NCI-H2227 (cell line): ENCODE measurements around the gene SELENOH.
"Not testable (repeated sequence)": the region's sequence is repeated elsewhere in the genome, so short reads cannot be mapped to it uniquely, and the experiment has no call there.

Experiments used
- DNase-seq: peaks from one replicate; lab custom pipeline; 2025; ENCODE audit not compliant: unreplicated experiment; lab: John Stamatoyannopoulos, UW

Gene SELENOH

DNA sequence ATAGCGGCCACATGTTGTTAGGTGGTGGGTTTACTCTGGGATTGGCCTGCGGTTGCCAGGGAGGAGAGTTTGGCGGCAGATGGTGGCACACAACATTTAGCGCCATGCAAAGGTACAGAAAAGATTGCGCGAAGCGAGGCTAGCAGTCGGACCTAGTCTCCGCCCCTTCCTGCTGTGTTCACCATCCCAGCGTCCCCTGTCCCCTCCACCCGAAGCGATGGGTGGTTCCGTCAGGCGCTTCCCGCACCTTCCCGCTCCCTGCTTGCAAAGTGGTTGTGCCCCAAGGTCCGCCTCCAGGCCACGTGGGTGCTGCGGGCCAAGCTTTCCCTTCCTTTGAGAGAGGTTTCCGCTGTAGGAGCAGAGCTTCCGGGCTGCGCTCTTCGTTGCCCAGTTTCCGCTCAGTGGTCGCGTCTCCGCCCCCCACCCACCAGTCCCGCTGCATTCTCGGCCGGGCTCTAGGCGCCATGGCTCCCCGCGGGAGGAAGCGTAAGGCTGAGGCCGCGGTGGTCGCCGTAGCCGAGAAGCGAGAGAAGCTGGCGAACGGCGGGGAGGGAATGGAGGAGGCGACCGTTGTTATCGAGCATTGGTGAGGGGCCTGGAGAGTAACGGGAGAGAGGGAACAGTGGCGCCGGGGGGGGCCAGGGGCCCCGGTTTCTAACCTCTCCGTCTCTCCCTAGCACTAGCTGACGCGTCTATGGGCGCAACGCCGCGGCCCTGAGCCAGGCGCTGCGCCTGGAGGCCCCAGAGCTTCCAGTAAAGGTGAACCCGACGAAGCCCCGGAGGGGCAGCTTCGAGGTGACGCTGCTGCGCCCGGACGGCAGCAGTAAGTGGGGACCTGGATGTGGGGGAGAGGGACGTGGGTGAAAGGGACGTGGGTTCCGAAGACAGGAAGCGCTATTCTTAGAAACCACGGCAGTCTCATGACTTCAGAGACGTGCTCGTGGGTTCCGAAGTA lies at the start of gene SELENOH:
Gene SELENOH (plus strand): TSS at position 360 of the 955 bp plus-strand sequence. CDS start 105 bp downstream, at position 465.
- peak; percentile 98 for DNase-seq

DNA sequence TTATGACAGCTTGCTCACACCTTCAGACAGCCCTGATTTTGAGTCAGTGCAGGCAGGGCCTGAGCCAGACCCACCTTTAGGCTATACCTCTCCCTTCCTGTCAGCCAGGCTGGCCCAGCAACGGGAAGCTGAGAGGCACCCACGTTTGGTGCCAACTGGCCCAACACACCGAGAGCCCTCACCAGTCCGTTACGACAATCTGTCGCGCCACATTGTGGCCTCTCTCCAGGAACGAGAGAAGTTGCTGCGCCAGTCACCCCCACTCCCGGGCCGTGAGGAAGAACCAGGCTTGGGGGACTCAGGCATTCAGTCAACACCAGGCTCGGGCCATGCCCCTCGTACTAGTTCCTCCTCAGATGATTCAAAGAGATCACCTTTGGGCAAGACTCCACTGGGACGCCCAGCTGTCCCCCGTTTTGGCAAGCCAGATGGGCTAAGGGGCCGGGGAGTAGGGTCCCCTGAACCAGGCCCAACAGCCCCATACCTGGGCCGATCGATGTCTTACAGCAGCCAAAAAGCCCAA lies 42.4 kb upstream of the SELENOH start:
- no peak for DNase-seq

GRCh38 chr11:57699813-57700212 lies 41.5 kb upstream of the SELENOH start:
- DNase-seq, result no peak

DNA sequence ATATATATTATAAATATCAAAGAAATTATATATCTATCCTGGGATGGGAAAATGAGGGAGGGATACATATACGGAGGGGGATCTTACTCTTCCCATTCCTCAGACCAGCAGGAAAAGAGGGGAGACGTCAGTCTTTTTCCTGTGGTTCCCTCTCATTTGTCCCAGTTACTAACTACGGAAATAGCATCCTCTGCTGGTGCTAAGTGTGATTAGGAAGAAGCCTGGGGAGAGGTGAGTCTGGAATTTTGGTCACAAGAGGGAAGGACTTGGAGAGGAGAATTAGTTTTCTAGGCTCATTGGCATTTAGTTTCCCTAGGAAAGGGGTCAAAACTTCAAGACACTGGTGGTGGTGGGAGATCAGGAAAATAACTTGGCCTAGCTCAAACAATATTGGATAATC lies 40.9 kb upstream of the SELENOH start:
- DNase-seq, result no peak

DNA sequence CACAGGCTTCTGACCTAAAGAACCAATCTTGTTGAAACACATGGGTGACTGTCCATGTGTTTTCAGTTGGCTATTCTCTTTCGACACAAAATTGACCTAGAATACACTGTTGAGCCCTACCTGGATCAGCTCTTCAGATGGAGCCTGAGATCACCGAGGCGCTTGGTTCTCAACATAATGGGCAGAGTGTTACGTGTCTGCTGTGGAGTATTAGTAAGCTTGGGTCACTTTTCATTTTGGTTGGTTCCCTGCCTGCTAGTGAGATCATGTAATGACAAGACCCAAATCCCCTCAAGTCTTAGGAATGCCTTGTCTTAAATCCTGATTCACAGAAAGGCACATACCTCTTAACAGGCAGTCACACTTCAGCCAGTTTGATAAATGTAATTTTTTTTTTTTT lies 38.0 kb upstream of the SELENOH start:
- no peak for DNase-seq

GRCh38 chr11:57704932-57705331 lies 36.4 kb upstream of the SELENOH start:
- no peak for DNase-seq

GRCh38 chr11:57705432-57705831 lies 35.9 kb upstream of the SELENOH start:
- DNase-seq, result not testable (repeated sequence)

DNA sequence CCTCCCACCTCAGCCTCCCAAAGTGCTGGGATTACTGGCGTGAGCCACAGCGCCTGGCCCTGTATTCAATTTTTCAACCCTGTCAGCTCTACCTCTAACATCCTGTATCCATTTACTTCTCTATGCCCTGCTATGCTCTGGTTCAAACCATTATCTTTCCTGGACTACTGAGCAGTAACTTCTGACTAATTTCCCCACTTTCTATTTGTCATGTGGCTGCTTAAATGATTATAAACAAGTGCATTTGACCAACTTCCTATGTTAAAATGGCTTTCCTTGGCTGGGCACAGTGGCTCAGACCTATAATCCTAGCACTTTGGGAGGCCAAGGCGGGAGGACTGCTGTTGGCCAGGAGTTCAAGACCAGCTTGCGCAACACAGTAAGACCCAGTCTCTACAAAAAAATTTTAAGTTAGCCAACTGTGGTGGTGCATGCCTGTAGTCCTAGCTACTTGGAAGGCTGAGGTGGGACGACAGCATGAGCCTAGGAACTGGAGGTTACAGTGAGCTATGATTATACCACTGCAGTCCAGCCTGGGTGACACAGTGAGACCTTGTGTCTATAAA lies 31.4 kb upstream of the SELENOH start:
- DNase-seq, result no peak

- peak; percentile 94 for DNase-seq
These were observed 29.7 kb upstream of the SELENOH start, which contains the start of gene MED19 for GRCh38 chr11:57711414-57712255. TSS of gene MED19 (minus strand) at chr11:57712215. CDS start at chr11:57712179, 36 bp downstream.

GRCh38 chr11:57712256-57713150 lies 28.8 kb upstream of the SELENOH start, which contains the start of gene TMX2:
TSS of gene TMX2 (plus strand) at chr11:57712593. CDS start at chr11:57712619, 26 bp downstream.
- peak; percentile 100 for DNase-seq

GRCh38 chr11:57713835-57714234 lies 27.5 kb upstream of the SELENOH start:
- no peak for DNase-seq

GRCh38 chr11:57716726-57717125 lies 24.6 kb upstream of the SELENOH start:
- not testable (repeated sequence) for DNase-seq

DNA sequence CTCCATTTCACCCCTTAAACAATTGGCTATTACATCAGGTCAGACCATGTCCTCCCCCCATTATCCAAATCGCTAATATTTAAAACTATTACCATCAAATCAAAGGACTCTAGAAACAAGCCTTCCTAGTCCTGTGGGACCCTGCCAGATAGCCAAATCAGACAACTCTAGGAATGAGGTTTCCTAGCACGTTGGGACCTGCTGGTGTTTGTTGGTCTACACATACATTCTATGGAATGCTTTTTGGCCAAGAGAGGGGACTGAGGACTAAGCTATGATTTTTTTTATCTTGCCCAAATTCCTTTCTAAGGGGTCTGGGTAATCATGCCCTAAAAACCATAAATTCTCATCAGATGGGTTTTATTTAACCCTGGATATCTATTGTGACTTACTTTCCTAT lies 14.1 kb upstream of the SELENOH start:
- no peak for DNase-seq

DNA sequence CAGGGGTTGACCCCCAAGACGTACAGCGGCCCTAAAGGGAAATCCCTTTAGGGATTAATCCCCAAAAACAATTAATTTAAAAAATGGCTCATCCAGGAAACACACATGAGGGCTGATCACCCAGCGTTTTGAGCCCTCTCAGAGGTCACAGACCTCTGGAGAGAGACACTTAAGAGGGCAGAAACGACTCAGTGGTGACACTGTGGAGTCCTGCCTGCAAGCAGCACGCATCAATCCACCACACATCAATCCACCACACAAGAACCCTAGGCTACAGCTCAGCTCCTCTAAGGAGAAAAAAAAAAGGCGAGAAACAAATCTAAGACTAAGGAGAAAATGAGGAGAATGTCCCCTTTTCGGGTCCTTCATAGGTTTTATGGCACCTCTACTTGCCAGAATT lies 12.5 kb upstream of the SELENOH start:
- DNase-seq, result no peak

DNA sequence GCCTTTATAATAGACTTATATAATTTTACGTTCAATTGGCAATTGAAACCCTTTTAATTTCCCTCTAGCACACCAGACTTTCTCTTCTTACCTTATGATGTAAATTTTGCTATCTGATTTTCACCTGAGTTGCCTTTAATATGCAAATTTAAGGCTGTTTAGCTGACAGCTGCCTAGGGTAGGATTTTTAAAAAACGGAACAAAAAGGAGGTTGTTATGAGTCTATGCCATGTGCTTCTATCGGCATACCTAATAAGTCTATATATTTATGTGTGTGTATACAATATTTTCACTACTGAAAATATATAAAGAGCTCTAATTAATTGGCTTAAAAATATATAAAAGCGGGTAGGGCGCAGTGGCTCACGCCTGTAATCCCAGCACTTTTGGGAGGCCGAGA lies 11.8 kb upstream of the SELENOH start:
- no peak for DNase-seq

DNA sequence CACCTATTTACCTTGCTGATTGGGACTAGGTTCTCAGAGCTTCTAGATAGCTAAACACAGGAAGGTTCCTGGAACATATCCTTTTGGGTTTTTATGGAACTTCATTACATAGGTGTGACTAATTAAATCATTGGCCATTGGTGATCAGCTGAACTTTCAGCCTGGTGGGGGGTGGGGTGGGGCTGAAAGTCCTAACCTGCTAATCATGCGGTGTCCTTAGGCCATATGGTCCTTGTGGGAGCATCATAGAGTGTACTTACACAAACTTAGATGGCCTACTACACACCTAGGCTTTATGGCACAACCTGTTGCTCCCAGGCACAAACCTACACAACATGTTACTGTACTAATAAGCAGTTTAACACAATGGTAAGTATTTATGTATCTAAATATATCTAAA lies 8.6 kb upstream of the SELENOH start:
- DNase-seq, result no peak

- DNase-seq, result no peak
These were observed 5.5 kb upstream of the SELENOH start for GRCh38 chr11:57735619-57736298.

- DNase-seq, result no peak
These were observed 779 bp downstream of the SELENOH start for GRCh38 chr11:57742087-57742452.

DNA sequence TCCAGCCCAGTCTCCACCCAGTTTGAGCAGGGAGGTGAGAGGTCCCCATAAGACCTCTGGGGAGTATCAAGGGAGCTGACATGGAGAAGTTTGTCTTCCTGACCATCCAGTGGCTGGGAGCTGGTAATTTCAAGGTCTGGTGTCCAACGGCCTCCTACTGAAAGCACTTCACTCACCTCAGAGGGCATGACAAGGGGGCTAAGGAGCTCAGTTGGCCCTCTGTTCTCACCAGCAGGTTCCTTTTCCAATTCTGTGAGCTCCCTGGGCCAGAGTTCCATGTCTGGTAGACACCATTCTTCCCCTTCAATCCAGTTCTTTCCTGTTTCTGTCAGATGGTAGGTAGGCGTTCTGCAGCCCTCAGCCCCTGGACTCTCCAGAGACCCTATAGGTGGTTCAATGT lies 3.1 kb downstream of the SELENOH start:
- no peak for DNase-seq
